Erythroblast (primary cell): Measurements from ENCODE around the gene GLI3.

Experiments
- GATA1 ChIP-seq: IDR thresholded peaks from 2 replicates; pipeline ENCODE4 v1.6.1; 2011; ENCODE audit warnings: low read depth, mild to moderate bottlenecking, control low read depth, low read length, moderate library complexity
- POLR2A ChIP-seq: IDR thresholded peaks from 2 replicates; pipeline ENCODE4 v1.6.1; 2011; ENCODE audit warnings: mild to moderate bottlenecking, low read length

DNA sequence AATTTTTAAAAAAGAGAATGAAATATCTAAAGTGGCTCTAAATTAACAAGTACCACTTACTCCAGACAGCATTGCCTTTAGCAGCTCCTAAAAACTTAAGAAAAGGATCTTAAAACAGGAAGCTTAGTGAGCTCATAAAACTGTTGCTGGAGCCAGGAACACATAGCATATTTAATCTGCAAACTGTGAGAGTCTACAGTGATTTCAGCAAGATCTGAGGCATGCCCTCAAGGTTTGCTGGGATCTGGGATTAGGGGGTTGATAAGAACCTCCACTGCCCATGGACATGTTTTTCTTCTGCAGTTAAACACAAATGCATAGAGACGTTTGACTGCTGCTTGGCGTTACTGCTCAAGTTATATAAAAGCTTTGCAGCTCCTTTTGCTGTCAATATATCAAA, 3.8 kb downstream of the GLI3 start:
- TF ChIP-seq POLR2A (no peak), GATA1 (no peak)
